ENCODE data around the gene POLE2. TPM values are rescaled to one million over a fixed set of nuclear protein-coding genes. Genes with fewer than 3 reads are reported as not detected.
"Not testable (repeated sequence)": the region's sequence is repeated elsewhere in the genome, so short reads cannot be mapped to it uniquely, and the experiment has no call there.

POLE2 gene
- polyA plus RNA-seq: 1 to 10 TPM; 2.4 to 9.8 (median 8.6) TPM
- long read RNA-seq, donor 1: 0 reads
- long read RNA-seq, donor 2: 0 reads
- long read RNA-seq, donor 3, partial matches to known transcripts: 0 of 2 reads
- long read RNA-seq, donor 3, other reads (novel, unspliced or antisense): 0 of 2 reads
- long read RNA-seq, donor 4: 0 reads
- long read RNA-seq, donor 5: 0 reads
- long read RNA-seq, donor 6: 0 reads
- long read RNA-seq, donor 7: 0 reads
- long read RNA-seq, donor 8: 0 reads
- long read RNA-seq, donor 9: 0 reads
- long read RNA-seq, donor 10, partial matches to known transcripts: 0 of 1 reads
- long read RNA-seq, donor 10, other reads (novel, unspliced or antisense): 0 of 1 reads

- FAIRE-seq (no peak), DNase-seq (peak; percentile 68 to 92)
- Histone ChIP-seq H3K9me3 (ENCODE audit: control insufficient read depth in 2 of 2, insufficient read depth in 1 of 2, low read depth in 1 of 2, low read length in 1 of 2) (no peaks in the 10 kb centered on the region), H3K27me3 (ENCODE audit: control insufficient read depth in 3 of 3, insufficient read depth in 3 of 3, low read length in 3 of 3) (no peaks in the 10 kb centered on the region), H3K4me1 (ENCODE audit: control insufficient read depth in 3 of 3, insufficient read depth in 2 of 3, low read depth in 1 of 3, low read length in 2 of 3) (peaks cover 0 to 10% (median 0%) of the 10 kb centered on the region in 3 donors), H3K4me3 (ENCODE audit: low read depth in 1 of 3, low read length in 3 of 3) (peak within 1 kb of the TSS; percentile 65 to 89 (median 78)), H3K36me3 (ENCODE audit: control insufficient read depth in 3 of 3, insufficient read depth in 2 of 3, low read depth in 1 of 3, low read length in 3 of 3) (no peaks in the 10 kb centered on the region), H3K27ac (ENCODE audit: low read depth in 1 of 3, low read length in 2 of 3) (peak within 1 kb of the TSS; percentile 4 to 91 (median 74))
- WGBS, 3 donors: 5 to 11% (median 8%) methylated on average over 59 to 67 of the region's 67 CpGs
Observed at GRCh38 chr14:49687942-49688700, at the start of gene POLE2. Gene POLE2 (minus strand): TSS chr14:49688214. CDS start chr14:49688203, 11 bp downstream.

GRCh38 chr14:49735669-49736068 is 47.7 kb upstream of the POLE2 start:
- DNase-seq; H3K4me3 ChIP-seq (ENCODE audit: low read depth in 1 of 3, low read length in 3 of 3); H3K27ac ChIP-seq (ENCODE audit: low read depth in 1 of 3, low read length in 2 of 3); H3K4me1 ChIP-seq (ENCODE audit: control insufficient read depth in 3 of 3, insufficient read depth in 2 of 3, low read depth in 1 of 3, low read length in 2 of 3); H3K9me3 ChIP-seq (ENCODE audit: control insufficient read depth in 2 of 2, insufficient read depth in 1 of 2, low read depth in 1 of 2, low read length in 1 of 2); H3K36me3 ChIP-seq (ENCODE audit: control insufficient read depth in 3 of 3, insufficient read depth in 2 of 3, low read depth in 1 of 3, low read length in 3 of 3); H3K27me3 ChIP-seq (ENCODE audit: control insufficient read depth in 3 of 3, insufficient read depth in 3 of 3, low read length in 3 of 3); FAIRE-seq: not testable (repeated sequence)
- 86 to 99% (median 97%) methylated on average over 4 of the region's 4 CpGs for WGBS, 3 donors

- Histone ChIP-seq H3K36me3 (ENCODE audit: control insufficient read depth in 3 of 3, insufficient read depth in 2 of 3, low read depth in 1 of 3, low read length in 3 of 3) (peaks cover 0 to 3% (median 0%) of the 10 kb centered on the region in 3 donors), H3K9me3 (ENCODE audit: control insufficient read depth in 2 of 2, insufficient read depth in 1 of 2, low read depth in 1 of 2, low read length in 1 of 2) (no peaks in the 10 kb centered on the region), H3K27ac (ENCODE audit: low read depth in 1 of 3, low read length in 2 of 3) (no peak overlapping the region), H3K27me3 (ENCODE audit: control insufficient read depth in 3 of 3, insufficient read depth in 3 of 3, low read length in 3 of 3) (no peaks in the 10 kb centered on the region), H3K4me1 (ENCODE audit: control insufficient read depth in 3 of 3, insufficient read depth in 2 of 3, low read depth in 1 of 3, low read length in 2 of 3) (no peaks in the 10 kb centered on the region), H3K4me3 (ENCODE audit: low read depth in 1 of 3, low read length in 3 of 3) (no peak overlapping the region)
- FAIRE-seq (no peak), DNase-seq (no peak)
Observed at GRCh38 chr14:49733836-49734235, 45.8 kb upstream of the POLE2 start.

GRCh38 chr14:49732896-49733295 is 44.9 kb upstream of the POLE2 start:
- H3K4me1 ChIP-seq (ENCODE audit: control insufficient read depth in 3 of 3, insufficient read depth in 2 of 3, low read depth in 1 of 3, low read length in 2 of 3): no peaks in the 10 kb centered on the region
- no peaks in the 10 kb centered on the region for H3K27me3 ChIP-seq (ENCODE audit: control insufficient read depth in 3 of 3, insufficient read depth in 3 of 3, low read length in 3 of 3)
- H3K4me3 ChIP-seq (ENCODE audit: low read depth in 1 of 3, low read length in 3 of 3): no peak overlapping the region
- WGBS, 3 donors: 89 to 93% (median 89%) methylated on average over 3 of the region's 3 CpGs
- H3K36me3 ChIP-seq (ENCODE audit: control insufficient read depth in 3 of 3, insufficient read depth in 2 of 3, low read depth in 1 of 3, low read length in 3 of 3): peaks cover 0 to 5% (median 0%) of the 10 kb centered on the region in 3 donors
- no peak for FAIRE-seq
- H3K27ac ChIP-seq (ENCODE audit: low read depth in 1 of 3, low read length in 2 of 3): no peak overlapping the region
- no peak for DNase-seq
- H3K9me3 ChIP-seq (ENCODE audit: control insufficient read depth in 2 of 2, insufficient read depth in 1 of 2, low read depth in 1 of 2, low read length in 1 of 2): no peaks in the 10 kb centered on the region

- DNase-seq (no peak), FAIRE-seq (no peak)
- WGBS, 3 donors: 83 to 89% (median 89%) methylated on average over 5 of the region's 5 CpGs
- Histone ChIP-seq H3K36me3 (ENCODE audit: control insufficient read depth in 3 of 3, insufficient read depth in 2 of 3, low read depth in 1 of 3, low read length in 3 of 3) (peaks cover 2 to 13% (median 3%) of the 10 kb centered on the region in 3 donors), H3K27me3 (ENCODE audit: control insufficient read depth in 3 of 3, insufficient read depth in 3 of 3, low read length in 3 of 3) (no peaks in the 10 kb centered on the region), H3K4me1 (ENCODE audit: control insufficient read depth in 3 of 3, insufficient read depth in 2 of 3, low read depth in 1 of 3, low read length in 2 of 3) (no peaks in the 10 kb centered on the region), H3K4me3 (ENCODE audit: low read depth in 1 of 3, low read length in 3 of 3) (no peak overlapping the region), H3K9me3 (ENCODE audit: control insufficient read depth in 2 of 2, insufficient read depth in 1 of 2, low read depth in 1 of 2, low read length in 1 of 2) (no peaks in the 10 kb centered on the region), H3K27ac (ENCODE audit: low read depth in 1 of 3, low read length in 2 of 3) (no peak overlapping the region)
Observed at GRCh38 chr14:49727171-49727570, 39.2 kb upstream of the POLE2 start.

GRCh38 chr14:49721733-49722435 is 33.9 kb upstream of the POLE2 start:
- DNase-seq; H3K4me1 ChIP-seq (ENCODE audit: control insufficient read depth in 3 of 3, insufficient read depth in 2 of 3, low read depth in 1 of 3, low read length in 2 of 3); H3K27me3 ChIP-seq (ENCODE audit: control insufficient read depth in 3 of 3, insufficient read depth in 3 of 3, low read length in 3 of 3); H3K27ac ChIP-seq (ENCODE audit: low read depth in 1 of 3, low read length in 2 of 3); H3K9me3 ChIP-seq (ENCODE audit: control insufficient read depth in 2 of 2, insufficient read depth in 1 of 2, low read depth in 1 of 2, low read length in 1 of 2); H3K4me3 ChIP-seq (ENCODE audit: low read depth in 1 of 3, low read length in 3 of 3); FAIRE-seq: not testable (repeated sequence)
- WGBS, 3 donors: 89 to 97% (median 90%) methylated on average over 9 of the region's 9 CpGs
- H3K36me3 ChIP-seq (ENCODE audit: control insufficient read depth in 3 of 3, insufficient read depth in 2 of 3, low read depth in 1 of 3, low read length in 3 of 3): peaks cover 0 to 28% (median 2%) of the 10 kb centered on the region in 3 donors

- FAIRE-seq (no peak), DNase-seq (no peak)
- H3K4me1 ChIP-seq (ENCODE audit: control insufficient read depth in 3 of 3, insufficient read depth in 2 of 3, low read depth in 1 of 3, low read length in 2 of 3): no peaks in the 10 kb centered on the region
- H3K4me3 ChIP-seq (ENCODE audit: low read depth in 1 of 3, low read length in 3 of 3): no peak overlapping the region
- H3K27ac ChIP-seq (ENCODE audit: low read depth in 1 of 3, low read length in 2 of 3): no peak overlapping the region
- H3K36me3 ChIP-seq (ENCODE audit: control insufficient read depth in 3 of 3, insufficient read depth in 2 of 3, low read depth in 1 of 3, low read length in 3 of 3): peaks cover 0 to 26% (median 0%) of the 10 kb centered on the region in 3 donors
- peaks cover 0 to 9% of the 10 kb centered on the region in 2 donors for H3K9me3 ChIP-seq (ENCODE audit: control insufficient read depth in 2 of 2, insufficient read depth in 1 of 2, low read depth in 1 of 2, low read length in 1 of 2)
- H3K27me3 ChIP-seq (ENCODE audit: control insufficient read depth in 3 of 3, insufficient read depth in 3 of 3, low read length in 3 of 3): no peaks in the 10 kb centered on the region
Observed at GRCh38 chr14:49720744-49721143, 32.7 kb upstream of the POLE2 start.

GRCh38 chr14:49710993-49711392 is 23.0 kb upstream of the POLE2 start:
- FAIRE-seq; H3K4me1 ChIP-seq (ENCODE audit: control insufficient read depth in 3 of 3, insufficient read depth in 2 of 3, low read depth in 1 of 3, low read length in 2 of 3): not testable (repeated sequence)
- WGBS, 3 donors: 97 to 98% (median 97%) methylated on average over 11 of the region's 11 CpGs

More at GRCh38 chr14:49710993-49711392, 23.0 kb upstream of the POLE2 start:
- H3K36me3 ChIP-seq (ENCODE audit: control insufficient read depth in 3 of 3, insufficient read depth in 2 of 3, low read depth in 1 of 3, low read length in 3 of 3); H3K27ac ChIP-seq (ENCODE audit: low read depth in 1 of 3, low read length in 2 of 3); H3K27me3 ChIP-seq (ENCODE audit: control insufficient read depth in 3 of 3, insufficient read depth in 3 of 3, low read length in 3 of 3); H3K4me3 ChIP-seq (ENCODE audit: low read depth in 1 of 3, low read length in 3 of 3); DNase-seq; H3K9me3 ChIP-seq (ENCODE audit: control insufficient read depth in 2 of 2, insufficient read depth in 1 of 2, low read depth in 1 of 2, low read length in 1 of 2): not testable (repeated sequence)
